Activated T-helper 9 cell treated with anti-CD3 and anti-CD28 coated beads, Interleukin-2, amount 50 U/mL, for 16 hours (primary cell): ENCODE data around the gene MINDY2.
"Not testable (repeated sequence)": the region's sequence is repeated elsewhere in the genome, so short reads cannot be mapped to it uniquely, and the experiment has no call there.

Experiments
- DNase-seq: peaks from one replicate; pipeline ENCODE4 v3.0.0-alpha.2; 2020; ENCODE audit warnings: low read depth

The MINDY2 gene

DNA sequence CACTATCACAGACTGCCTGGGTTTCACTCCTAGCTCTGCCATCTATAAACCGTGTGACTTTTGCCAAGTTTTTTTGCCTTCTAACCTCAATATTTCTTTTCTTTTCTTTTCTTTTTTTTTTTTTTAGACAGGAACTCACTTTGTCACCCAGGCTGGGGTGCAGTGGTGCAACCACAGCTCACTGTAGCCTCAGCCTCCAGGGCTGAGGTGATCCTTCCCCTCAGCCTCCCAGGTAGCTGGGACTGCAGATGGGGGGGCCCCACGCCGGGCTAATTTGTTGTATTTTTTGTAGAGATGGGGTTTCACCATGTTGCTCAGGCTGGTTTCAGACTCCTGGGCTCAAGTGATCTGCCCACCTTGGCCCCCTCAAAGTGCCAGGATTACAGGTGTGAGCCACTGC, 18.4 kb upstream of the MINDY2 start:
- no peak for DNase-seq

DNA sequence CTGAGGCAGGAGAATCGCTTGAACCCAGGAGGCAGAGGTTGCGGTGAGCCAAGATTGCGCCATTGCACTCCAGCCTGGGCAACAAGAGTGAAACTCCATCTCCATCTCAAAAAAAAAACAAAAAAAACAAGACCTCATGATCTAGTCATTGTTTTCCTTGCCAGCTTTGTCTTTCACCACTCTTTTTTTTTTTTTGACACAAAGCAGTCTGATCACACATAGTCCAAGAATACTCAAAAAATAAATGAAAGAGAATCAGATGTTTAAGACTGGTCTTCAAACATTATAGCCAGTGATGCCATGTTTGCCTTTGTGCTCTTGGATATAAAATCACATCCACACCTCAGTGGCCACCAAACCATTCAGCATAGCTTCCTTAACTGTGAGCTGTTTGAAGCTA, 15.8 kb upstream of the MINDY2 start:
- no peak for DNase-seq

DNA sequence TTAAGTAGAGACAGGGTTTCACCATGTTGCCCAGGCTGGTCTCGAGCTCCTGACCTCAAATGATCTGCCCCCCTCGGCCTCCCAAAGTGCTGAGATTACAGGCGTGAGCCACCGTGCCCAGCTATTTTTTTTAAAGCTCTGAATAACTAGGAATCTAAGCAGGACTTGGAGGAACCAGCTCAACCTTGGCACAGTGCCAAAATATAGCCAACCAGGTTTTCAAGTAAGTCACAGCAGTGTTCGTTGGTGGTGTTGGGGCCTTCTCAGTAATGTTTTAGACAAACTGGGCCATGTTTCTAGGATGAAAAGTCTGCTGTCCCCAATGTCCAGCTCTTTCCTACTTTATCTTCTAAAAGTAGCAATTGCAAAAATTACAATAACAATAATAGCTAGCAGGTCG, 15.1 kb upstream of the MINDY2 start:
- DNase-seq = no peak

DNA sequence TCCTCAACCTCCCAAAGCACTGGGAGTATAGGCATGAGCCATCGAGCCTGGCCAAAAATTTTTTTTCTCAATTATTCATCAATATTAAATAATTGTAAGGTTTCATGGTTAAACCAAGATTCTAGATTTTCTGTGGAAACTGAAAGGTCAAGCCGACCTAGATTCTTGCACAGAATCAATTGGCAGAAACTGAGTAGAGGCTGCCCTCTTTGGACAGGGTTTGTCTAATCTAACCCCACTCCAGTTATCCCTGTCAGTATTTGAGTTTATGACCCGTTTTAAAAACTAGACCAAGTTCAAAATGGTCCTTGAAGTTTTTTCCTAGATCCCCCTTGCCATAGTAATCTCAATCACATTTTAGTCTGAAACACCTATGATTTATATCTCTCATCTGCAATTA, 13.0 kb upstream of the MINDY2 start:
- DNase-seq = no peak

DNA sequence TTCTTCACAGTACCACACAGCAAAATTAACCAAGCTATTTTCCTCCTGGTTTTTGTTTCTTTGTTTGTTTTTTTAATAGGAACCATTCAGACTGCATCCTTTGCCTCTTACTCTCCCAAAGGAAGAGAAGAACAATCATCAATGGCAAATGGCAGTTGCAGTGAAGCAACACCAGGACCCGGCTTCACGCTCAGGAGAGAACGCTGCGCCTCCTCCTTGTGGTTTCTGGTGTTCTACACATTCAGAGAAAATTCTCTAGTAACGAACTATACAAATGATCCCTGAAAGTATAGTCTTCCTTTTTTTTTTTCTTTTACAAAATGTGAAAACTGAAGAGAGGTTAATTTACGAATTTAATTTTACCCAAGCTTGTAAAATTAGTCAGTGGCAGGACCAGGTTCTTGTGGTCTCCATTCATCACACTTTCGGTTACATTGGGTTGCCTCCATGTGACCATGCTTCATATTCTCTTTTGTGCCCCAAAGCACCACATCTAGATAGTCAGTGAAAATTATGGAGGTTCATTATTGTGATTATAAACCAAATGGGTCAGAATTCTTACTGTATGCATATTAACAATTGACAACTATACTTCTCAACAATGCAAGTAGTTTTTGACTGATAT, 10.6 kb upstream of the MINDY2 start:
- no peak for DNase-seq

DNA sequence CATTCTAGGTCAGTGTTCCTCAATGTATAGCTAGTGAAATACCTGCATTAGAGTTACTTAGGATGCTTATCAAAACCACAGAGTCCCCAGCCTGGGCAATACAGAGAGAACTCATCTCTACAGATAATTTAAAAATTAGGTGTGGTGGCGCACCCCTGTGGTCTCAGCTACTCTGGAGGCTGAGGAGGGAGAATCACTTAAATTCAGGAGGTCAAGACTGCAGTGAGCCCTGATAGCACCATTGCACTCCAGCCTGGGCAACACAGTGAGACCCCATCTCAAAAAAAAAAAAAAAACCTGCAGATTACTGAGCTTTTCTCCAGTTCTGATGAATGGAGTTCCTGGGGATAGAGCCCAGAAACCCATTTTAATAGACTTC, 10.1 kb upstream of the MINDY2 start:
- DNase-seq = no peak

DNA sequence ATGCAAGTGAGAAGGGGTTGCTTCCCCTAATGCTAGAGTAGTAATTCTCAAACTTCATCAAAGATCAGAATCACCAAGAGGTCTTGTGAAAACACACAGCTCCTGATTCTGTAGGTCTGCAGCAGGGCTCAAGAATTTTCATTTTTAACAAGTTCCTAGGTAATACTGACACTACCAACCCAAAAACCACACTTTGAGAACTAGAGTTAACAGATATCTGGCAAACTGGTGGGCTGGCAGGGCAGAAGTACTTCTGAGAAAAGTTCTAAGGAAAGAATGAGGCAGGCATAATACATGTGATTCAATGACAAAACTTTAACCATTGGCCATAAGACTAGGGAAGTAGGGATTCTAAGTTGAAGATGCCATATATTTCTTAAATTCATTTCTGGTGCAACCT, 8.8 kb upstream of the MINDY2 start:
- no peak for DNase-seq

DNA sequence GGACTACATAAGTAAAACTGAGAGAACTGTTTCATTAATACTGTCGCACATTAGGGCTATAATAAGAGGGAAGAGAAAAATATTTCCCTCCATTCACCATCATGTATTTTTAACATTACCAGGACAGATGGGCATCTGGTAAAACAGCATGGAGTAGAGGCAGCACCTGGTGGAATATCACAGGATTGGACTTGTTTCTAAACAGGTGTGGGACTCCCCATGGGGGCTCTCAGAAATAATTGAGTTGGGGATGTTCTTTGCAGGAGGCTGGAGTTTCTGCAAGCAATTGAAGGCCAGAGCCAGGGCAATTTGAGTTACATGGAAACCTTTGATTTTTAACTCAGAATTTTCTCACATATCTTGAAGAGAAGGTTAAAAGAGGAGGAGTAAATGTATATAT, 8.4 kb upstream of the MINDY2 start:
- DNase-seq = no peak

DNA sequence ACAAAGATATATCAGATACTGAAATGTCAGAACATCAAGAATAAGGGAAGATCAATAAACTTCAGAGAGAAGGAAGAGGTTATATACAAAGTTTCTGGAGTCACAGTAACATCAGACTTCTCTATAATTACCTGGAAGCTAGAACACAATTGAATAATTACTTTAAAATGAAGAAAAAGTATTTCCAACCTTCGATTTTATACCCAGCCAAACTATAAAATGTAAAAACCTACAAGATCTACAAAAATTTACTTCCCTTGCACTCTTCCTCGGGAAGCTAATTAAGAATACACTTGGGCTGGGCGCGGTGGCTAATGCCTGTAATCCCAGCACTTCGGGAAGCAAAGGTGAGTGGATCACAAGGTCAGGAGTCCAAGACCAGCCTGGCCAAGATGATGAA, 6.6 kb upstream of the MINDY2 start:
- no peak for DNase-seq

DNA sequence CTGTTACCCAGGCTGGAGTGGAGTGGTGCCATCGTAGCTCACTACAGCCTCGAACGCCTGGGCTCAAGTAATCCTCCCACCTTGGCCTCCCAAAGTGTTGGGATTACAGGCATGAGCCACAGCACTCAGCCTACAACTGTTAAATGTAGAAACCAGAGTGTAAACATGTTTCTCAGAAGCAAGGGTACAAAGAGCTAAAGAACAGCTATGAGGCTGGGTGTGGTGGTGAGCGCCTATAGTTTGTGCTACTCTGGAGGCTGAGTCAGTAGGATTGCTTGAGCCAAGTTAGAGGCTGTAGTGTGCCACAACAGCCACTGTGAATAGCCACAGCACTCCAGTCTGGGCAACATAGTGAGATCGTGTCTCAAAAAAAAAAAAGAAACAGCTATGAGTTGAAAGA, 4.8 kb upstream of the MINDY2 start:
- DNase-seq = no peak

DNA sequence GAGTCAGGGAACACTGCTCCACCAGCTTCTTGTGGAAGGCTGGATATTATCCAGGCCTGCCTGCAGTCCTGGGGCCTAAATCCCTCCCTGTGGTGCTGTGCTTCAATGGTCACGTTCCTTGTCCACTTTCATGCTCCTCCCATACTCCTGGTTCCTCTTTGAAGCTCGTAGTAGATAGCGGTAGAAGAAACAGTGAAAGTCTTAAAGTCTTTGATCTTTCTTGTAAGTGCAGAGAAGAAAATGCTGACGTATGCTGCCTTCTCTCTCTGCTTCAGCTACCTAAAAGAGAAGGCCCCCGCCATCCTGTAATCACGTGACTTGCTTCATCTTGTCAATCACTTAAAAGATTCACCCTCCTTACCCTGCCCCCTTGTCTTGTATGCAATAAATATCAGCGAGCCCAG, 2.5 kb upstream of the MINDY2 start:
- DNase-seq = not testable (repeated sequence)

DNA sequence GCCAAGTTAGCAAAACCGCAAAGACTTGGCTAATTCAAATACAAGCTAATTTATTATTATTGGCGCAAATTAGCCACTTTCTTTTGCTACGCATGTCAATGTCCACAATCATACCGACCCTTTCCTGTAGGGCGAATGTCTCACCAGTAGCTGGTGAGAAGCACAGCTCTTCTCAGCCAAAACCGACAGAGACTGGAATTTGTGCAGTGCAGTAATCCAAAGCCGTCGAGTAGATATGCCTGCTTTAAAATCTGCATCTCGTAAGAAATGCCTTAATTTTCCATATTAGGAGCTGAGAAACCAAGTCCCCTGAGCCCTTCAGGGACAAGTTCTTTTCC, 614 bp upstream of the MINDY2 start:
- DNase-seq = no peak

DNA sequence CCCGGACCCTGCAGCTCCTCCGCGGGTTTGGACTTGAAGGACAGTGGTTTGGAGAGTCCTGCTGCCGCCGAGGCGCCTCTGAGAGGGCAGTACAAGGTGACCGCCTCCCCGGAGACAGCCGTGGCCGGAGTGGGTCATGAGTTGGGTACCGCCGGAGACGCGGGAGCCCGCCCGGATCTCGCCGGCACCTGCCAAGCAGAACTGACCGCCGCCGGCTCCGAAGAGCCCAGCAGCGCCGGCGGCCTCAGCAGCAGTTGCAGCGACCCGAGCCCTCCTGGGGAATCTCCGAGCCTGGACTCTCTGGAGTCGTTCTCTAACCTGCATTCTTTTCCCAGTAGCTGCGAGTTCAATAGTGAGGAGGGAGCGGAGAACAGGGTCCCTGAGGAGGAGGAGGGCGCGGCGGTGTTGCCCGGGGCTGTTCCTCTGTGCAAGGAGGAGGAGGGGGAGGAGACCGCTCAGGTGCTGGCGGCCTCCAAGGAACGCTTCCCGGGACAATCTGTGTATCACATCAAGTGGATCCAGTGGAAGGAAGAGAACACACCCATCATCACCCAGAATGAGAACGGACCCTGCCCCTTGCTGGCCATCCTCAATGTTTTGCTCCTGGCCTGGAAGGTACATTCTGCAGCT, 634 bp downstream of the MINDY2 start:
- DNase-seq = no peak

DNA sequence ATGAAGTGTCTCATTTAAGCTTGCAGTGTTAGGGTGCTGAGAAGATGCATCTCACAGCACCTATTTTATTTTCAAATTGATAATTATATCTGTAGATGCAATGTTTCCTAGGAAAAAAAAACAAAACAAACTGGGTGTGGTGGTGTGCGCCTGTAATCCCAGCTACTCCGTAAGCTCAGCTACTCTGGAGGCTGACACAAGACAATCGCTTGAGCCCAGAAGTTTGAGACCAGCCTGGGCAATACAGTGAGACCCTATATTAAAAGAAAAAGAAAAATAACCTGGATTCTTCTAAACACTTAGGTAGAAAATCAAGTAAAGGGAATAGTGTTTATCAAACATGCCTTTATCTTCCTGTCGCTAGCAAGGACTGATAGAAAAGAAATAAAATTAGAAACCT, 1.9 kb downstream of the MINDY2 start:
- no peak for DNase-seq

DNA sequence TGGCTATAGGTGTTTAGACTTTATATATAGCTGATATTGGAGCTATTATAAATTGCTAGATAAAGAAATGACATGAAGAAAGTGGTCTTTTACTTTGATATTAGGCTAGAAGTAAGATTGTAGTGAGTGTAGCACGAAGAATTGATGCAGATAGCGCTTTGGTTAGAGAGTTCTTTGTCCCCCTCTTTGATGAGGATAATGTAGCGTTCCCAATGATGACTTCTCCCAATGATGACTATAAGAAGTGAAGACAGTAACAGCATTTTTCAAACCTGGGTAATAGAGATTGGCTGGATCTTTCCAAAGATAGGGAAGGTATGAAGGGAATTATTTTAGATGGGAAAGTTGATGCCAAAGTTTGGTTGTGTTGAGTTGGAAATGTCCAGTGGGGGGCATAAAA, 4.3 kb downstream of the MINDY2 start:
- no peak for DNase-seq

DNA sequence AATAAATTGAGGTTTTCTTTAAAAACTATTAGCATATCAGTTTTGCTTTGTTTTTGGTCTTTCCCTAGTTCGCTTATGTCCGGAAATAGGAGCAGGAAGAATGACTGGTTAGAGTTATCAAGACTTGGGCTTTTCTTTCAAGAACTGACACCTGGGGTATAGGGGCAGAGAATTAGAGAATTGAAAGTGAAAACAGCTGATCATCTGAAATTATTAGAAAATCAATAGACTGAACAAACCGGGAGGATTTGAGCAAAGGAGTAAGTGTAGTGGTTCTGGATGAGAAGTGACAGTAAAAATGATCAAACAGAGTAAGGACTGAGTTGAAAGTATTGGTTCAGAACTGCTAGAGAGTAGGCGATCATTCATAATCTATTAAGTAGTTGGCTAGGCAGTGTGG, 6.0 kb downstream of the MINDY2 start:
- DNase-seq = no peak

DNA sequence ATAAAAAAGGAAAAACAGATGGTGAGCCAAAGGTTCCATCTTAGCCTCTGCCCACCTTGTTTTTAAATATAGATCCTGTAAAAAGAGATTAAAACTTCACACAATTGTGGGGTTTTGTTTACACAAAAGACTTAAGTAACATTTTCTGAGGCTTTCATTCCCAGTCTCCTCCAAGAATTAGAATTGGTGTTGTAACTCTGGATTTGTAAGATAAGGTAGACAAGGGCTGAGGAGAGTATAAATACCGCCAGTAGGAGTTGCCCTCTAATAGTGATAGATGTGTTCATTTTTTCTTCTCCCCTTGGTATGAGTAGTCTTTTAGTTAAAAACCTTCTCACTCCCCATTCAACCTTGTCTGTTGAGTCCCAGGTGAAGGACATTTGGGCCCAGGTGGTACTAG, 8.5 kb downstream of the MINDY2 start:
- no peak for DNase-seq

DNA sequence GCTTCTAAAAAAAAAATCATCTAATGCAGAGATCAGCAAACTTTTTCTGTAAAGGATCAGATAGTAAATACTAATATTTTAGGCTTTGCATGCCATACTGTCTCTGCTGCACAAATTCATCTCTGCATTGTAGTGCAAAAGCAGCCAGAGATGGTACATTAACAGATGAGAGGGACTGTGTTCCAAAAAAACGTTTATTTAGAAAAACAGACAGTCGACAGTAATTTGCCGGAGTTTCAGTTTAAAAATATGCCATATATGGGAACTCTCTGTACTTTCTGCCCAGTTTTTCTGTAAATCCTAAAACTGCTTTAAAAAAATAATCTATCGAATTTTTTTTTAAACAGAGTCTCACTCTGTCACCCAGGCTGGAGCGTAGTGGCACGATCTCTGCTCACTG, 14.3 kb downstream of the MINDY2 start:
- no peak for DNase-seq

DNA sequence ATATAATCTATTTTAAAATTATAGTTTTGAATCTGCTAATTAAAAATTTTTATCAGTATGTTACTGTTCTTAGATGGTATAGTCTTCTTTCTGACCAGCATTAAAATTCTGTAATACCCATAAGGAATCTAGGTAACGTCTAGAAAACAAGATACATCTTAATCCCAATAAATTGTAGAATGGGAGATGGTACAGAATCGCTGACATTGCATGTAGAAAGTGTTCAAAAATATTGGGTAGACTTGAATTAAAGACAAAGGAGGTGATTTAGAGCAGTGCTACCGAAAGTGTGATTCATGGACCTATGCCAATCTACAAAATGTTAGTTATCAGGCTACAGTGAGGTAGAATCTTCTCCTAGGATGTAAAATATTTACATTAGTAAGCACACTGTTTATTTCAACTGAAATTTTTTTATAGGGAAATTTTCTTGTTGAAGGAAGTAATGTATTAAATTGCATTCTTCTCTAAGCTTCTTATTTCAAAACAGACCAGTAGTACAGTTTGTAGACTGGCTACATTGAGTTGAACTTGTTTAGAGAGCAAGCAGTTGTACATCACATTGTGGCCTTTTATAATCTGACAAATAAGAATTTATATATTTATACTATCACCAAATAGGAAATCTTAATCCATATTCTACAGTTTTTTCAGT, 17.1 kb downstream of the MINDY2 start:
- DNase-seq = no peak

DNA sequence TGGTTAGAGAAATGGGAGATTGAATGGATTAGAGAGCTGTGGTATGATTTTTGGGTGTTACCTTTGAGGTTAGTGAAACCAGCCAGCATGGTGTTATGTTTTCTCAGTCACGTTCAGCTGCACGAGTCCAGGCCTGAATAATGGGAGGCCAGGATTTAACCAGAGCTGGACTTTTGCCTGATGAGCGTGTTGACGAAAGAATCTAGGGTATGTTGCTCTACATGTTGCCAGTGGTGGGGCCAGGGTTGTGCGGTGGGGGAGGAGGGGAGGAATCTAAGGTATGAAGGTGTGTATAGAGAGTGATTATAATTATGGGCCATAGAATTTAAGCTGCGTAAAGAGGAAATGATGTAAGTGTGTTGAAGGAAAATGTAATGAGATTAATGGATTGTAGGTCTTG, 22.8 kb downstream of the MINDY2 start:
- DNase-seq = no peak

DNA sequence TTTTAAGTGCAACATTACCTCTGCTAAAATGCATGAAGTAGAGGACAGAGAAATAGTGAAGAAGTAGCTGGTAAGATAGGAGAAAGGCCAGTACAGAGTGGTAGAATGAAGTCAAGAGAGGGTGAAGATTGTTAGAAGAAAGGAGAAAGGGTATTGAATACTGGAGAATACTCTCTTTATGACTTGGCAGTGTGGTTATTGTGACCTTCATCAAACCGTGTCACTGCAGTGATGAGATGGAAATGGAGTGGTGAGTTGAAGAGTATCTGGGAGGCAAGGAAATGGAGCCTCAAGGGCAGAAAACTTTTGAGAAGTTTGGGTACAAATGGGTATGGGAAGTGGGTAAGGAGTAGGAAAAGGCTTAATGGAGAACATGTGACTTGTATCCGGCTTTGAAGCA, 24.7 kb downstream of the MINDY2 start:
- DNase-seq = no peak

DNA sequence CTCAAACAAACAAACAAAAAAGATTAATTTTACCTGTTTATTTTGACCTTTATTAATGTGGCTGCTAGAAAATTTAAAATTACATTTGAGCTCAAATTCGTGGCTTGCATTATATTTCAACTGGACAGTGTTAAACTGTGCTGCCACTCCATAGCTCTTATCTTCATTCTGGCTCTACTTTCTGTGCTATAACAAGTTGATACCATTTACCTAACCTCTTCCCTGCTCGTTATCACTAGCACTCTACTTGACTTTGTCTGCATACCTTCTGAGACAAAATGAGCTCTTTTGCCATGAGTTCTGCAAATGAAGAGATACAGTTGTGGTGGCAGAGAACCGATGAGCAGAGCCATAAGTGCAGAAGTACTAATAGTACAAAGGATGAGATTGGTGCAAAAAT, 26.4 kb downstream of the MINDY2 start:
- DNase-seq = no peak

DNA sequence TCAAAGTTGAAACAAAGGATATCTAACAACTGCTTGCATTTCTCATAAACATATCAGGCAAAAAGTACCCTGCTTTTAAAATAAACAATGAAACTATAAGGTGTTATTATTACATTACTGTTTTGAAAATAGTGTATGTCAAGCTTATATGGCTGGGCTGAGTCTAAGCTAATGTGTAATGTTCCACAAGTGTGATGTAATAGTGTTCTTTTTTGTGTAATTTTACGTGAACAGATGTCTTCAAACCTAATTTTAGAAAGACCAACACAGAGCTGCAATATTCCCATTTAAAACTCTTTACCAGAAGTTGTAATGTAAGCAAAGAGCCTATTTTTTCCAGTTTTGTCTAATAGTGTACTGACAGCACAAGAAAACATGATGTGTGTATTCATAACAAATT, 34.0 kb downstream of the MINDY2 start:
- DNase-seq = no peak

DNA sequence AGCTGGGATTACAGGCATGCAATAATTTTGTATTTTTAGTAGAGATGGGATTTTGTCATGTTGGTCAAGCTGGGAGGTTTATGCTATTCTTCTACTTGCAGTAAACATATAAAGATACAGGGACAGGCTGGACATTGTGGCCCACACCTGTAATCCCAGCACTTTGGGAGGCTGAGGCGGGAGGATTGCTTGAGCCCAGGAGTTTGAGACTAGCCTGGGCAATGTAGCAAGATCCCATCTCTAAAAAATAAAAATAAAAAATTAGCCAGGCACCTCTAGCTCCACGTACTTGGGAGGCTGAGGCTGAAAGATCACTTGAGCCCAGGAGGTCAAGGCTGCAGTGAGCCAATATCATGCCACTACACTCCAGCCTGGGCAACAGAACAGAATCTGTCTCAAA, 52.2 kb downstream of the MINDY2 start:
- DNase-seq = not testable (repeated sequence)
